ENCODE measurements around the gene NELFCD.
"Not testable (repeated sequence)": the region's sequence is repeated elsewhere in the genome, so short reads cannot be mapped to it uniquely, and the experiment has no call there.

Gene NELFCD

GRCh38 chr20:59033616-59034165 lies 52.6 kb downstream of the NELFCD start:
- TF ChIP-seq CTCF (IDR thresholded peaks at IDR 0.05; ENCODE audit: insufficient read depth, low read length, missing control alignments), result no peak
- DNase-seq (ENCODE audit: low read depth, low spot score), result no peak
- CTCF ChIA-PET, result interaction anchor here (0.7 to 1.4 kb wide), 5 partner anchors 8 to 422 kb away, joined by 3 to 4 read pairs (median 3); no protein-coding TSS in a partner anchor
- POLR2A ChIA-PET, result interaction anchor here (1.8 kb wide), 1 partner anchor 9 kb away, joined by 7 read pairs; the partner anchor contains the start of gene PRELID3B
- no peak overlapping the region for H3K4me3 ChIP-seq (ENCODE audit: low read depth, low read length)

- ChIA-PET CTCF (no interaction called here), POLR2A (no interaction called here)
- no peak for TF ChIP-seq CTCF (IDR thresholded peaks at IDR 0.05; ENCODE audit: insufficient read depth, low read length, missing control alignments)
- no peak for DNase-seq (ENCODE audit: low read depth, low spot score)
- no peak overlapping the region for H3K4me3 ChIP-seq (ENCODE audit: low read depth, low read length)
These were observed 54.3 kb downstream of the NELFCD start for GRCh38 chr20:59035381-59035780.

- DNase-seq (ENCODE audit: low read depth, low spot score), result no peak
- no peak overlapping the region for H3K4me3 ChIP-seq (ENCODE audit: low read depth, low read length)
- ChIA-PET CTCF (no interaction called here), POLR2A (no interaction called here)
- no peak for TF ChIP-seq CTCF (IDR thresholded peaks at IDR 0.05; ENCODE audit: insufficient read depth, low read length, missing control alignments)
These were observed 56.3 kb downstream of the NELFCD start for GRCh38 chr20:59037386-59037785.

- H3K4me3 ChIP-seq (ENCODE audit: low read depth, low read length), result no peak overlapping the region
- DNase-seq (ENCODE audit: low read depth, low spot score), result no peak
- POLR2A ChIA-PET, result no interaction called here
- CTCF ChIA-PET, result no interaction called here
- TF ChIP-seq CTCF (IDR thresholded peaks at IDR 0.05; ENCODE audit: insufficient read depth, low read length, missing control alignments), result no peak
These were observed 58.2 kb downstream of the NELFCD start for GRCh38 chr20:59039233-59039632.

GRCh38 chr20:59040667-59041066 lies 59.6 kb downstream of the NELFCD start:
- CTCF ChIA-PET, result interaction anchor here (0.6 to 2.0 kb wide), 3 partner anchors 8 to 182 kb away, joined by 3 to 6 read pairs (median 4); partner anchors contain the start of gene ATP5F1E
- no peak for DNase-seq (ENCODE audit: low read depth, low spot score)
- H3K4me3 ChIP-seq (ENCODE audit: low read depth, low read length), result no peak overlapping the region
- TF ChIP-seq CTCF (IDR thresholded peaks at IDR 0.05; ENCODE audit: insufficient read depth, low read length, missing control alignments), result no peak
- POLR2A ChIA-PET, result interaction anchor here (0.8 kb wide), 1 partner anchor 8 kb away, joined by 4 read pairs; the partner anchor contains the start of gene ATP5F1E

GRCh38 chr20:59041487-59041886 lies 60.4 kb downstream of the NELFCD start:
- DNase-seq (ENCODE audit: low read depth, low spot score); POLR2A ChIA-PET: not testable (repeated sequence)
- CTCF ChIA-PET, result interaction anchor here (0.8 to 2.0 kb wide), 3 partner anchors 8 to 181 kb away, joined by 3 to 6 read pairs (median 5); no protein-coding TSS in a partner anchor
- H3K4me3 ChIP-seq (ENCODE audit: low read depth, low read length), result peak overlapping the region; percentile 81
